Thymus (tissue), 11 donors: ENCODE measurements around the gene METTL25. TPM values are rescaled to one million over a fixed set of nuclear protein-coding genes. Genes with fewer than 3 reads are reported as not detected.

ENCODE experiments used
- DNase-seq, 9 donors: peaks; one replicate each; pipeline ENCODE4 v3.0.0-alpha.2; 2013; ENCODE audit warnings: low spot score in 9 of 9, low read depth in 6 of 9, missing footprints in 1 of 9
- H3K27ac ChIP-seq, 2 donors: one replicate each; pipeline ENCODE4 v1.5.1; 2013; ENCODE audit warnings: control low read depth in 1 of 2, low read depth in 1 of 2, low read length in 1 of 2, mild to moderate bottlenecking in 1 of 2, moderate library complexity in 1 of 2
- H3K27me3 ChIP-seq, 2 donors: one replicate each; pipeline ENCODE4 v1.5.1; 2013; ENCODE audit warnings: low read length in 1 of 2; ENCODE audit not compliant: control insufficient read depth in 2 of 2, insufficient read depth in 1 of 2
- H3K36me3 ChIP-seq, 2 donors: one replicate each; pipeline ENCODE4 v1.5.1; 2013; ENCODE audit warnings: low read length in 1 of 2, mild to moderate bottlenecking in 1 of 2, moderate library complexity in 1 of 2; ENCODE audit not compliant: control insufficient read depth in 2 of 2, insufficient read depth in 2 of 2
- H3K4me1 ChIP-seq, 2 donors: one replicate each; pipeline ENCODE4 v1.5.1; 2013; ENCODE audit warnings: low read length in 2 of 2; ENCODE audit not compliant: control insufficient read depth in 2 of 2, insufficient read depth in 2 of 2
- H3K4me3 ChIP-seq, 2 donors: one replicate each; pipeline ENCODE4 v1.5.1; 2013; ENCODE audit warnings: low read length in 2 of 2, control low read depth in 1 of 2, mild to moderate bottlenecking in 1 of 2
- H3K9me3 ChIP-seq, 2 donors: one replicate each; pipeline ENCODE4 v1.5.1; 2013; ENCODE audit warnings: low read length in 1 of 2, mild to moderate bottlenecking in 1 of 2; ENCODE audit not compliant: control insufficient read depth in 2 of 2, insufficient read depth in 1 of 2
- WGBS: extraction: QIAGEN DNeasy Blood & Tissue Kit; methylation state at CpG from one replicate; pipeline ENCODE4 v1.1.7; 2013; 5-methylcytosine and 5-hydroxymethylcytosine counted together
- polyA plus RNA-seq: library from polyadenylated mRNA; stranded (reverse); fragments of 200-250 nt; gene quantifications from one replicate; pipeline ENCODE4 v1.2.3, GENCODE V29; 2013
- total RNA-seq: library from RNA; stranded (reverse); fragments of 120-200 nt; gene quantifications from one replicate; pipeline ENCODE4 v1.2.4, GENCODE V29; 2013
- donor health status: healthy.

The METTL25 gene
- total and polyA plus RNA-seq, 2 donors, result 13.1 to 24.8 TPM

DNA sequence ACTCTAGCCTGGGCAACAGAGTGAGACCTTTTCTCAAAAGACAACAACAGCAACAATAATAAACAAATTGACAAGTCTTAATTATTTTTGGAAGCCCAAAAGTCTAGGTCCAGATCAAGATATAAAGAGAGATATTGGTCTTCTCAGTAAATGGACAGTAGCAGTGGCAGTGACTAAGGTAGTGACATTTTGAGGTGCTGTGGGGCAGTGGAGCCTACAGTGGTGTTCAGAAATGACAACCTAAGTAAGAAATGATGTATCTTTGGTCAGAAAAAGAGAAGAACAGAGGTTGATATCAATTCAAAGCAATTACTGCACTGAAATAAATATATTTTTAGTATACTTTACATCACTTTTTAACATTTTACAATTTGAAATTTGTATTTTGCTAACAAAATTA, 20.7 kb downstream of the METTL25 start:
- Histone ChIP-seq H3K9me3 (no peaks in the 10 kb centered on the region), H3K36me3 (peaks cover 0 to 3% of the 10 kb centered on the region in 2 donors), H3K27me3 (no peaks in the 10 kb centered on the region), H3K4me3 (no peak overlapping the region), H3K27ac (no peak overlapping the region), H3K4me1 (no peaks in the 10 kb centered on the region)
- DNase-seq, result no peak

DNA sequence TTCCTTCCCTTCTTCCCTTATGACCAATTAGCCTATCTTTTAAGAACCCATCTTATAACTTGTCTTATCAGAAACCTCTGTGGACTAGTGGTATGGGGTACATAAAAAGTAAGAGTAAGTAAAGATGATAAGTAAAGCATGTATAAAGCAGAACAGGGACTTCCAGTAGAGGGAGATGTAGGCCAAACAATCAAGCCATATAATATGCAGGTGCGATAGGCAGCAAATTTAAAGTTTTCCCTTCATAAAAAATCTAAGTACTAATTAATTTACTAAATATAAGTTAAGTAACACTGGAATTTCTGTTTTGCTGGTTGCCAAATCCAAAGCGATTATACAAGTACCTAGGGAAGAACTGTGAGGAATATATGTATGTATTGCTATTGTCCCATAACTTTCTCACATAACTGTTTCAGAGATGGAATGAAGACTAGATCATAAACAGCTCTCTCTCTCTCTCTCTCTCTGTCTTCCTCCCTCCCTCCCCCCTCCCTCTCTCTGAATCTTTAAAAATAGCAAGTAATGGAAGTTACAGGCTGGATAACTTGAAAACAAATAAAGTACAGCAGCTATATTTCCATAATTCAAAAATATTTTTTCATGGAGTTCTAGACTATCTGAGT, 25.7 kb downstream of the METTL25 start:
- no peaks in the 10 kb centered on the region for H3K27me3 ChIP-seq
- no peaks in the 10 kb centered on the region for H3K4me1 ChIP-seq
- H3K4me3 ChIP-seq, result no peak overlapping the region
- no peak overlapping the region for H3K27ac ChIP-seq
- no peaks in the 10 kb centered on the region for H3K9me3 ChIP-seq
- peak in 1 of 9 donors; percentile 10 for DNase-seq
- no peaks in the 10 kb centered on the region for H3K36me3 ChIP-seq
- 94% methylated on average over 2 of the region's 2 CpGs for WGBS

DNA sequence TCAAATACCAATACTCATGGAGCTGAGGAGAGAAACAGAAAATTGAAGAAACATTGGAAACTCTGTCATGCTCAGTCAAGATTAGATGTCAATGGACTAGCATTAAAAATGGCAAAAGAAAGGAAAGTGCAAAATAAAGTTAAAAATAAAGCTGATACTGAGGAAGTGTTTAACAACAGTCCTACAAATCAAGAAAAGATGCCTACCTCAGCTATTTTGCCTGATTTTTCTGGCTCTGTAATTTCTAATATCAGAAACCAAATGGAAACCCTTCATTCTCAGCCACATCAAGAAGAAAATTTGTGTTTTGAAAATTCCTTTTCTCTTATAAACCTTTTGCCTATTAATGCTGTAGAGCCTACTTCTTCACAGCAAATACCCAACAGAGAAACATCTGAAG, 40.5 kb downstream of the METTL25 start:
- Histone ChIP-seq H3K36me3 (no peaks in the 10 kb centered on the region), H3K4me1 (no peaks in the 10 kb centered on the region), H3K27ac (no peak overlapping the region), H3K27me3 (no peaks in the 10 kb centered on the region), H3K9me3 (no peaks in the 10 kb centered on the region), H3K4me3 (no peak overlapping the region)
- DNase-seq, result no peak

DNA sequence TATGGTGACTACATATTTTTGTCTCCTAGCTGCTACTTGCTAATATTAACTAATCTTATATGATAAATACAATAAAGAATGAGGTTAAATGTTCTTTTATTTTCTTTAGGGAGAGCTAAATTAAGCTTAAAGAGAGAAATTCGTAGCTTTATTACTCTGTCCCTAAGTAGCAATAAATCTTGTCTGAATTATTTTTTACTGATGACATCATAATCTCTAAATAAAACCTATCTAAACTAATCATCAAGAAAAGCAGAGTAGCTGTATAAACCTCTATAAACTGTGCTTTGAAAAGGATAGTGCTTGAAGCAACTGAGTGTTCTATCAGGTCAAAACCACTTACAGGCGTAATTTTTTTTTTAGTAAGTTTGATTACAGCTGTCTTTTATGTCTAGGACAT, 42.5 kb downstream of the METTL25 start:
- Histone ChIP-seq H3K9me3 (no peaks in the 10 kb centered on the region), H3K36me3 (no peaks in the 10 kb centered on the region), H3K27me3 (no peaks in the 10 kb centered on the region), H3K4me1 (no peaks in the 10 kb centered on the region), H3K27ac (no peak overlapping the region), H3K4me3 (no peak overlapping the region)
- 93% methylated on average over 2 of the region's 2 CpGs for WGBS
- no peak for DNase-seq

DNA sequence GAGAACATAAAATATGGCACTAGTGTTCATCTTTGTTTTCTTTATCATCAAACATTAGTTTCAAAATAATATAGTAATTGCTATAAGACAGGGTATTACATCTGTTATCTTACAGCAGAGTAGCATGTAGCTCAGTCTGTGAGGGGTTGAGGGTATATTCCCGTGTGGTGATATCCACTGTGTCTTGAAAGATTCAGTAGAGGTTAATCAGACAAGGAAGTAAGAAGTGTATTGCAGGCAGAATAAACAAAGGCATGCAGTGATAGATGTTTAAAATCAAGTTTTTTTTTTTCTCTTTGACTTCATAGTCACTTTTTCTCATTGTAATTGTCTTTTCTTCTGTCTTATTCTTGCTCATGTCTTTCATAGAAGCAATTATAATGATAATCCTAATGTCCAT, 48.3 kb downstream of the METTL25 start:
- H3K4me1 ChIP-seq, result no peaks in the 10 kb centered on the region
- DNase-seq, result no peak
- 93% methylated on average over 1 of the region's 1 CpG for WGBS
- no peak overlapping the region for H3K4me3 ChIP-seq
- H3K36me3 ChIP-seq, result no peaks in the 10 kb centered on the region
- no peaks in the 10 kb centered on the region for H3K9me3 ChIP-seq
- H3K27ac ChIP-seq, result no peak overlapping the region
- H3K27me3 ChIP-seq, result no peaks in the 10 kb centered on the region

DNA sequence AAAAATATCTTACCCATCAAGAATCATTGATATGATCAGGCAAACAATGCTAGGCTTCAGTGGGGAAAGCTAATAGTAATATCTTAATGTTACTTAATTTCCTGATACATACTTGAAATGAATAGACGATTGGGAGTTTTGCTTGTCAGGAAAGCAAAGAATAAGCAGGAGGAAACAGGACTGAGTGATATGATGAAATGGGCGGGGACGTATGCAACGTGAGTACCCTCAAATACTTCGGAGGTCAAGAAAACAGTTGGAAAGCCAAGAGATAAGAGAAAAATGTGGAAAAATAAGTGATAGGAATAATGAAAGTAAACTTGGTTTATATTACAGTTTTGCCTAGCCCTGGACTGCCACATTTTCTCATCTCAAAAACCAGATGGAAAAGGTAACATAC, 49.2 kb downstream of the METTL25 start:
- Histone ChIP-seq H3K4me3 (no peak overlapping the region), H3K27ac (no peak overlapping the region), H3K27me3 (no peaks in the 10 kb centered on the region), H3K36me3 (no peaks in the 10 kb centered on the region), H3K4me1 (no peaks in the 10 kb centered on the region), H3K9me3 (no peaks in the 10 kb centered on the region)
- DNase-seq, result no peak
- WGBS, result 96% methylated on average over 5 of the region's 5 CpGs

DNA sequence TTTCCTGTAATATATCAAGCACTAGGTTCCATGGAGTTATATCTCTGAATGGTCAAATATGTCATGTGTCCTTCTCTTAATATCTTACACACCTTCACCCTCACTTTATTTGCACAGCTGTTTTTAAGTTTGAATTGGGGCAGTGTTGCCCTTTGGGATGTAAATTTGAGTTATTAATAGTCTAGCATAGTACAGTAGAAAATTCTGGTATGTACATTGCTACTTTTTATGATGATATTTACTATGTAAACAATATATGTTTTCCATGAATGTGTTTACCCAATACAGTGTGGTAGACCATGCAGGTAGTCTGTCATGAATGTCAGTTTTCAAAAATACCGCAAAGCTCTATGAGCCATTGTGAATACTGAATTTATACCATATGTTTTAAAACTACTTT, 50.5 kb downstream of the METTL25 start:
- DNase-seq, result no peak
- Histone ChIP-seq H3K4me1 (no peaks in the 10 kb centered on the region), H3K27me3 (no peaks in the 10 kb centered on the region), H3K4me3 (no peak overlapping the region), H3K36me3 (no peaks in the 10 kb centered on the region), H3K9me3 (no peaks in the 10 kb centered on the region), H3K27ac (no peak overlapping the region)
- 97% methylated on average over 1 of the region's 1 CpG for WGBS

DNA sequence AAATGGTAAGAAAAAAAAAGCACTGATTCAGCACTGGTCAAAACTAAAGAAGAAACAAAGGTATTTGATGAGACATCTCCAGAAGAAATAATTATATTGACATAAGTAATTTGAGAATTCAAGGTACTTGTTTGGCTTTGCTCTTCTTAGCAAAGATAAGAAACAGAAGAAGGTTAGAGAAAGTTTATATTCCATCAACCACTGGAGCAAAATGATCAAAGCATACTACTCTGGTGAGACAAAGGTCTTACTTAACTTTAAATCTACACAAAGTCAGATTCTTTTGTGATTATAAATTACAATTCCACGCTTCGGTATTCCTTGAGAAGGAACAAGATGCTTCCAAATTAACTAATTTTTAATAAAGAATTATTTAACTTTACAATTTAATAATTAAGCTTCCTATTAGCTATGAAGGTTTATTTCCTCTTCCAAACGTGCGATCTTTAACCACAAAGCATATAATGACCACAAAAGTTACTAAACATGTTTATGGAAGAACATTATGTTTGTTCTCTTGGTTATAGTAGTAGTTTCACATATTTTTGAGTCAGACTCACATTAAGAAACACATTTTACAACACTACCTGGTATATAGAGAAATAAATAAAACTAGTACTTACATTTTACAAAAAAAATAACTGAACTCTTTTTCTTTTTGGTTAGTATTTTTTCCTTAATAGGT, 53.4 kb downstream of the METTL25 start:
- H3K27ac ChIP-seq, result no peak overlapping the region
- 84% methylated on average over 4 of the region's 4 CpGs for WGBS

DNA sequence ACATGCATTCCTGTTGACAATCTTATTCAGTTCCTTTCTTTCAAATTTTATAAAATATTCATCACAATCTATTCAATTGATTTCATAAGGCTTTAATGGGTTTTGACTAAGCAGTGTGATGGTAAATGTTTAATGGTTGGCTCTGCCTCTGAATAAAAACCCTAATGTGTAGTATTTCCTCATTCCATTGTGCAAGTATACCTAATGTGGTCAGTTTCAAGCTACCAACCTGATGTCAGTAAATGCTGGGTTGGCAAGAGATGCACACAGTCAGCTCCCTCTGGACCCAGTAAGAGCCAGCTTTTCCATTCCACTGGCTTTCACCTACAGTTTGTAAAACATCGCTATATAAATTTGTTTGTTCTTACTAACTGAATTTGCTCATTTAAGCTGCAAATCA, 53.9 kb downstream of the METTL25 start:
- no peak for DNase-seq
- Histone ChIP-seq H3K4me1 (no peaks in the 10 kb centered on the region), H3K4me3 (no peak overlapping the region), H3K27ac (no peak overlapping the region), H3K27me3 (no peaks in the 10 kb centered on the region), H3K36me3 (no peaks in the 10 kb centered on the region), H3K9me3 (no peaks in the 10 kb centered on the region)
- 97% methylated on average over 1 of the region's 1 CpG for WGBS

More for the DNA sequence above, 53.4 kb downstream of the METTL25 start:
- H3K4me1 ChIP-seq, result no peaks in the 10 kb centered on the region
- H3K36me3 ChIP-seq, result no peaks in the 10 kb centered on the region
- no peak overlapping the region for H3K4me3 ChIP-seq
- H3K9me3 ChIP-seq, result no peaks in the 10 kb centered on the region
- DNase-seq, result no peak
- H3K27me3 ChIP-seq, result no peaks in the 10 kb centered on the region
